ENCODE data around the gene CD81.

The CD81 gene

GRCh38 chr11:2400069-2400761 is 23.1 kb downstream of the CD81 start, which contains the start of gene TSSC4:
TSS of gene TSSC4 (plus strand) at chr11:2400750. CDS start at chr11:2402634, 1,884 bp downstream.
- Histone ChIP-seq H3K27me3 (ENCODE audit: insufficient read depth, low read length, poor library complexity, severe bottlenecking) (no peaks in the 10 kb centered on the region), H3K4me2 (ENCODE audit: low read depth, low read length, poor library complexity, severe bottlenecking) (peak within 1 kb of the TSS; percentile 97), H3K9ac (ENCODE audit: low read depth, low read length, poor library complexity, severe bottlenecking) (peak within 1 kb of the TSS; percentile 96), H2AFZ (ENCODE audit: low read length) (peak within 1 kb of the TSS; percentile 52; the same call in 1 of the 2 replicates), H3K79me2 (ENCODE audit: insufficient read depth, low read length) (peaks cover 27% of the 10 kb centered on the region), H3K36me3 (ENCODE audit: insufficient read depth, low read length) (peaks cover 28% of the 10 kb centered on the region; the same call in 1 of the 2 replicates), H3K9me2 (replicated peaks; ENCODE audit: low read depth, low read length) (no peaks in the 10 kb centered on the region), H3K4me1 (ENCODE audit: insufficient read depth, low read length, poor library complexity, severe bottlenecking) (peaks cover 17% of the 10 kb centered on the region), H3F3A (ENCODE audit: low read depth) (no peaks in the 10 kb centered on the region), H4K20me1 (ENCODE audit: insufficient read depth, low read length, poor library complexity, severe bottlenecking) (peaks cover 6% of the 10 kb centered on the region), H3K4me3 (ENCODE audit: low read length, poor library complexity, severe bottlenecking) (peak within 1 kb of the TSS; percentile 95), H3K9me3 (ENCODE audit: insufficient read depth, low read depth, low read length) (no peaks in the 10 kb centered on the region)
- TF ChIP-seq, protein P1, sequence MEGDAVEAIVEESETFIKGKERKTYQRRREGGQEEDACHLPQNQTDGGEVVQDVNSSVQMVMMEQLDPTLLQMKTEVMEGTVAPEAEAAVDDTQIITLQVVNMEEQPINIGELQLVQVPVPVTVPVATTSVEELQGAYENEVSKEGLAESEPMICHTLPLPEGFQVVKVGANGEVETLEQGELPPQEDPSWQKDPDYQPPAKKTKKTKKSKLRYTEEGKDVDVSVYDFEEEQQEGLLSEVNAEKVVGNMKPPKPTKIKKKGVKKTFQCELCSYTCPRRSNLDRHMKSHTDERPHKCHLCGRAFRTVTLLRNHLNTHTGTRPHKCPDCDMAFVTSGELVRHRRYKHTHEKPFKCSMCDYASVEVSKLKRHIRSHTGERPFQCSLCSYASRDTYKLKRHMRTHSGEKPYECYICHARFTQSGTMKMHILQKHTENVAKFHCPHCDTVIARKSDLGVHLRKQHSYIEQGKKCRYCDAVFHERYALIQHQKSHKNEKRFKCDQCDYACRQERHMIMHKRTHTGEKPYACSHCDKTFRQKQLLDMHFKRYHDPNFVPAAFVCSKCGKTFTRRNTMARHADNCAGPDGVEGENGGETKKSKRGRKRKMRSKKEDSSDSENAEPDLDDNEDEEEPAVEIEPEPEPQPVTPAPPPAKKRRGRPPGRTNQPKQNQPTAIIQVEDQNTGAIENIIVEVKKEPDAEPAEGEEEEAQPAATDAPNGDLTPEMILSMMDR (conservative IDR thresholded peaks at IDR 0.05; ENCODE audit: low read length), result peak; percentile 86
- no peak for TF ChIP-seq EZH2phosphoT487 (IDR thresholded peaks at IDR 0.05; ENCODE audit: borderline replicate concordance)

- H3K4me1 ChIP-seq (ENCODE audit: insufficient read depth, low read length, poor library complexity, severe bottlenecking), result peaks cover 17% of the 10 kb centered on the region
- peaks cover 27% of the 10 kb centered on the region for H3K79me2 ChIP-seq (ENCODE audit: insufficient read depth, low read length)
- peaks cover 22% of the 10 kb centered on the region; the same call in 1 of the 2 replicates for H3K36me3 ChIP-seq (ENCODE audit: insufficient read depth, low read length)
- H4K20me1 ChIP-seq (ENCODE audit: insufficient read depth, low read length, poor library complexity, severe bottlenecking), result peaks cover 6% of the 10 kb centered on the region
- 0 out of 2 replicates have a peak overlapping the region, but pooled peaks have one; percentile 52 for H2AFZ ChIP-seq (ENCODE audit: low read length)
- peak overlapping the region; percentile 96 for H3K9ac ChIP-seq (ENCODE audit: low read depth, low read length, poor library complexity, severe bottlenecking)
- H3K27me3 ChIP-seq (ENCODE audit: insufficient read depth, low read length, poor library complexity, severe bottlenecking), result no peaks in the 10 kb centered on the region
- no peaks in the 10 kb centered on the region for H3K9me3 ChIP-seq (ENCODE audit: insufficient read depth, low read depth, low read length)
- TF ChIP-seq EZH2phosphoT487 (IDR thresholded peaks at IDR 0.05; ENCODE audit: borderline replicate concordance), result no peak
- TF ChIP-seq, protein P1 (conservative IDR thresholded peaks at IDR 0.05; ENCODE audit: low read length), result no peak
- H3K9me2 ChIP-seq (replicated peaks; ENCODE audit: low read depth, low read length), result no peaks in the 10 kb centered on the region
- H3K4me3 ChIP-seq (ENCODE audit: low read length, poor library complexity, severe bottlenecking), result peak overlapping the region; percentile 95
- no peaks in the 10 kb centered on the region for H3F3A ChIP-seq (ENCODE audit: low read depth)
- H3K4me2 ChIP-seq (ENCODE audit: low read depth, low read length, poor library complexity, severe bottlenecking), result peak overlapping the region; percentile 97
Measured at GRCh38 chr11:2400762-2401435, 23.8 kb downstream of the CD81 start.

DNA sequence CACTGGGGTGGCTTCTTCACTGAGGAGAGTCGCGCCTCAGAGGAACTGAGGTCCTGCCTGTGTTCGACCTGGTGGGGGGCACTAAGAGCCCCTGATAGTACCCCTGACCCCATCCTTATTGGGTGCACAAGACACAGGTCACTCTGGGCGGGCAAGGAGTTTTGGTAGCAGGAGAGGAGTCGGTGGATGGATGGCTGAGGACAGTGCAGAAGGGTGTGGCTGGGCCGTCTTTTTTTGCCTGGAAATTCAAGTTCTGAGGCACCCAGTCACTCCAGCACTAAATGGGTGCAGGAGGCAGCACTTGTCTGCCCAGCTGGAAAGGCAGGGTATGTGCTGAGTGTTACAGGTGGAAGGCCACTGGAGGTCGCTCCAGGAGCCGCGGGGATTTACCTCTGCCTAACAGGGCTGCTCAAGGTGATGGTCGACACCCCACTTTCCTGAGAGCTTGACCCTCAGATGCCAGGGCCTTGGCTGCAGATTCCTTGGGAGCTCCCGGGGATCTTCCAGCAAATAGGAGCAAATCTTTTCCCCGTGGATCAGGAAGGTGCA is 24.4 kb downstream of the CD81 start:
- H3K9me3 ChIP-seq (ENCODE audit: insufficient read depth, low read depth, low read length), result no peaks in the 10 kb centered on the region
- peaks cover 17% of the 10 kb centered on the region for H3K4me1 ChIP-seq (ENCODE audit: insufficient read depth, low read length, poor library complexity, severe bottlenecking)
- peak overlapping the region; percentile 96 for H3K9ac ChIP-seq (ENCODE audit: low read depth, low read length, poor library complexity, severe bottlenecking)
- peaks cover 6% of the 10 kb centered on the region for H4K20me1 ChIP-seq (ENCODE audit: insufficient read depth, low read length, poor library complexity, severe bottlenecking)
- H3F3A ChIP-seq (ENCODE audit: low read depth), result no peaks in the 10 kb centered on the region
- peak overlapping the region; percentile 95 for H3K4me3 ChIP-seq (ENCODE audit: low read length, poor library complexity, severe bottlenecking)
- no peak overlapping the region for H2AFZ ChIP-seq (ENCODE audit: low read length)
- H3K36me3 ChIP-seq (ENCODE audit: insufficient read depth, low read length), result peaks cover 15% of the 10 kb centered on the region; the same call in 1 of the 2 replicates
- H3K79me2 ChIP-seq (ENCODE audit: insufficient read depth, low read length), result peaks cover 27% of the 10 kb centered on the region
- H3K27me3 ChIP-seq (ENCODE audit: insufficient read depth, low read length, poor library complexity, severe bottlenecking), result no peaks in the 10 kb centered on the region
- peak overlapping the region; percentile 97 for H3K4me2 ChIP-seq (ENCODE audit: low read depth, low read length, poor library complexity, severe bottlenecking)
- H3K9me2 ChIP-seq (replicated peaks; ENCODE audit: low read depth, low read length), result no peaks in the 10 kb centered on the region
- TF ChIP-seq, protein P1 (conservative IDR thresholded peaks at IDR 0.05; ENCODE audit: low read length), result no peak; the same call in 1 of the 2 replicates
- TF ChIP-seq EZH2phosphoT487 (IDR thresholded peaks at IDR 0.05; ENCODE audit: borderline replicate concordance), result no peak

Measured in Loucy (cell line).